Upper lobe of left lung (tissue), 6 donors: ENCODE results near the gene TMEM183A. TPM values are rescaled to one million over a fixed set of nuclear protein-coding genes. Genes with fewer than 3 reads are reported as not detected.

Source experiments
- ATAC-seq, 2 donors: fragments of 200-7000 bp; cut with Tn5 transposase; one replicate each; pipeline ENCODE4 v1.9.1; 2022; ENCODE audit warnings: mild to moderate bottlenecking in 2 of 2, moderate library complexity in 2 of 2; ENCODE audit not compliant: low FRiP score in 2 of 2
- DNase-seq, 2 donors: peaks; one replicate each; pipeline ENCODE4 v3.0.0-alpha.2; 2019 to 2020
- H3K27ac ChIP-seq, 4 donors: fragments of 200-600 bp; sonication (generic); one replicate each; pipeline ENCODE4 v1.5.1; 2016 to 2019
- H3K27me3 ChIP-seq, 4 donors: fragments of 200-600 bp; sonication (generic); one replicate each; pipeline ENCODE4 v1.5.1; 2017 to 2019
- H3K36me3 ChIP-seq, 4 donors: fragments of 200-600 bp; sonication (generic); one replicate each; pipeline ENCODE4 v1.5.1; 2016 to 2019
- H3K4me1 ChIP-seq, 4 donors: fragments of 200-600 bp; sonication (generic); one replicate each; pipeline ENCODE4 v1.5.1; 2018 to 2019
- H3K4me3 ChIP-seq, 4 donors: fragments of 200-600 bp; sonication (generic); one replicate each; pipeline ENCODE4 v1.5.1; 2017 to 2019; ENCODE audit warnings: mild to moderate bottlenecking in 2 of 4, moderate library complexity in 1 of 4
- H3K9me3 ChIP-seq, 4 donors: fragments of 200-600 bp; sonication (generic); one replicate each; pipeline ENCODE4 v1.5.1; 2018 to 2019
- CTCF ChIP-seq, 6 experiments: fragments of 450-650 bp in 4 of 6; fragments of 200-600 bp in 2 of 6; sonication (generic) in 2 of 6; IDR thresholded peaks; one replicate each; pipeline ENCODE4 v1.5.1; 2016 to 2019; ENCODE audit warnings: antibody characterized with exemption in 6 of 6
- EP300 ChIP-seq, 4 donors: sonication (generic); formaldehyde crosslinking; IDR thresholded peaks; one replicate each; pipeline ENCODE4 v1.5.1; 2017; ENCODE audit warnings: antibody characterized with exemption in 4 of 4, control low read depth in 2 of 4
- POLR2A ChIP-seq, 4 donors: fragments of 450-650 bp; IDR thresholded peaks; one replicate each; pipeline ENCODE4 v1.5.1; 2016 to 2017; ENCODE audit warnings: antibody characterized with exemption in 4 of 4, mild to moderate bottlenecking in 2 of 4
- POLR2AphosphoS5 ChIP-seq, 2 donors: sonication (generic); formaldehyde crosslinking; IDR thresholded peaks; one replicate each; pipeline ENCODE4 v1.5.1; 2017; ENCODE audit warnings: antibody characterized with exemption in 2 of 2
- WGBS, 2 donors: methylation state at CpG; one replicate each; pipeline ENCODE4 v1.1.5; 2017 to 2018; 5-methylcytosine and 5-hydroxymethylcytosine counted together
- total RNA-seq, 6 donors: library from RNA; depleted of rRNA in 4 of 6; stranded (reverse); fragments of >200 nt in 4 of 6; gene quantifications; one replicate each; pipeline versions ENCODE4 v1.1.0 to v1.2.1, GENCODE V29; 2016 to 2021
- donor health status: DM: no; HTN: no; CAD: no; lungs with moderate emphysema.
- donor health status: DM: no; HTN: yes; CAD: no; lungs with severe emphysema.

TMEM183A gene
- total RNA-seq, 6 donors from 2014 or later: 45.4 to 71.9 (median 68.1) TPM

GRCh38 chr1:203058676-203058935, 51.4 kb downstream of the TMEM183A start:
- peak in 1 of 2 donors; percentile 37 for ATAC-seq
- Histone ChIP-seq H3K4me3 (no peak overlapping the region), H3K27me3 (no peaks in the 10 kb centered on the region), H3K36me3 (no peaks in the 10 kb centered on the region), H3K27ac (no peak overlapping the region), H3K9me3 (no peaks in the 10 kb centered on the region), H3K4me1 (peaks cover 3 to 10% (median 4%) of the 10 kb centered on the region in 4 donors)
- no peak for TF ChIP-seq CTCF (IDR thresholded peaks at IDR 0.05)
- no peak for TF ChIP-seq POLR2AphosphoS5 (IDR thresholded peaks at IDR 0.05)
- no peak for TF ChIP-seq EP300 (IDR thresholded peaks at IDR 0.05)
- TF ChIP-seq POLR2A (IDR thresholded peaks at IDR 0.05): no peak
- WGBS, 2 donors: 57 to 70% methylated on average over 1 of the region's 1 CpG
- DNase-seq: no peak

GRCh38 chr1:203059485-203059884, 52.3 kb downstream of the TMEM183A start:
- Histone ChIP-seq H3K27ac (no peak overlapping the region), H3K36me3 (no peaks in the 10 kb centered on the region), H3K4me1 (peaks cover 3 to 10% (median 4%) of the 10 kb centered on the region in 4 donors), H3K4me3 (no peak overlapping the region), H3K9me3 (no peaks in the 10 kb centered on the region), H3K27me3 (no peaks in the 10 kb centered on the region)
- 50 to 73% methylated on average over 2 of the region's 2 CpGs for WGBS, 2 donors
- TF ChIP-seq EP300 (IDR thresholded peaks at IDR 0.05) (no peak), CTCF (IDR thresholded peaks at IDR 0.05) (no peak), POLR2A (IDR thresholded peaks at IDR 0.05) (no peak), POLR2AphosphoS5 (IDR thresholded peaks at IDR 0.05) (no peak)
- ATAC-seq (peak in 1 of 2 donors; percentile 44), DNase-seq (no peak)

GRCh38 chr1:203060115-203060514, 52.9 kb downstream of the TMEM183A start:
- H3K27ac ChIP-seq: no peak overlapping the region
- H3K4me3 ChIP-seq: no peak overlapping the region
- DNase-seq (no peak), ATAC-seq (no peak)
- H3K9me3 ChIP-seq: no peaks in the 10 kb centered on the region
- H3K4me1 ChIP-seq: peaks cover 3 to 10% (median 4%) of the 10 kb centered on the region in 4 donors
- 92 to 93% methylated on average over 8 to 11 of the region's 11 CpGs for WGBS, 2 donors
- H3K27me3 ChIP-seq: no peaks in the 10 kb centered on the region
- H3K36me3 ChIP-seq: no peaks in the 10 kb centered on the region
- TF ChIP-seq EP300 (IDR thresholded peaks at IDR 0.05) (no peak), CTCF (IDR thresholded peaks at IDR 0.05) (no peak), POLR2A (IDR thresholded peaks at IDR 0.05) (no peak), POLR2AphosphoS5 (IDR thresholded peaks at IDR 0.05) (no peak)

GRCh38 chr1:203063287-203063686, 56.1 kb downstream of the TMEM183A start:
- H3K4me1 ChIP-seq: peaks cover 2 to 12% (median 4%) of the 10 kb centered on the region in 4 donors
- no peaks in the 10 kb centered on the region for H3K9me3 ChIP-seq
- 44 to 51% methylated on average over 8 of the region's 8 CpGs for WGBS, 2 donors
- H3K27me3 ChIP-seq: no peaks in the 10 kb centered on the region
- no peak overlapping the region for H3K27ac ChIP-seq
- no peak overlapping the region for H3K4me3 ChIP-seq
- DNase-seq (no peak), ATAC-seq (no peak)
- H3K36me3 ChIP-seq: no peaks in the 10 kb centered on the region
- TF ChIP-seq POLR2AphosphoS5 (IDR thresholded peaks at IDR 0.05): no peak
- no peak for TF ChIP-seq EP300 (IDR thresholded peaks at IDR 0.05)
- TF ChIP-seq POLR2A (IDR thresholded peaks at IDR 0.05): no peak
- no peak for TF ChIP-seq CTCF (IDR thresholded peaks at IDR 0.05)

- Histone ChIP-seq H3K9me3 (no peaks in the 10 kb centered on the region), H3K27me3 (no peaks in the 10 kb centered on the region), H3K27ac (no peak overlapping the region), H3K36me3 (no peaks in the 10 kb centered on the region), H3K4me1 (peaks cover 17 to 21% (median 20%) of the 10 kb centered on the region in 4 donors), H3K4me3 (no peak overlapping the region)
- ATAC-seq (no peak), DNase-seq (no peak)
- TF ChIP-seq EP300 (IDR thresholded peaks at IDR 0.05): no peak
- TF ChIP-seq POLR2AphosphoS5 (IDR thresholded peaks at IDR 0.05): no peak
- TF ChIP-seq POLR2A (IDR thresholded peaks at IDR 0.05): no peak
- TF ChIP-seq CTCF (IDR thresholded peaks at IDR 0.05): no peak
- 78 to 100% methylated on average over 2 to 7 of the region's 7 CpGs for WGBS, 2 donors
Measured at GRCh38 chr1:203065191-203065590, 58.0 kb downstream of the TMEM183A start.
